GM18868 (cell line): ENCODE results near the gene CHD5.

Experiments
- ATAC-seq: cut with Tn5 transposase; IDR thresholded peaks from one replicate; pipeline ENCODE4 v1.9.1; 2021; ENCODE audit warnings: mild to moderate bottlenecking, moderate library complexity; ENCODE audit not compliant: unreplicated experiment

Gene CHD5

GRCh38 chr1:6154525-6155319 lies 25.4 kb downstream of the CHD5 start:
- ATAC-seq: no peak

GRCh38 chr1:6152882-6153281 lies 27.2 kb downstream of the CHD5 start:
- no peak for ATAC-seq

GRCh38 chr1:6152181-6152580 lies 27.9 kb downstream of the CHD5 start:
- ATAC-seq: no peak

GRCh38 chr1:6151291-6151822 lies 28.8 kb downstream of the CHD5 start:
- ATAC-seq: no peak

- no peak for ATAC-seq
These were observed 29.8 kb downstream of the CHD5 start for GRCh38 chr1:6150006-6150938.

- no peak for ATAC-seq
These were observed 30.5 kb downstream of the CHD5 start for GRCh38 chr1:6149597-6149996.

- ATAC-seq: no peak
These were observed 31.5 kb downstream of the CHD5 start for GRCh38 chr1:6148497-6149241.

DNA sequence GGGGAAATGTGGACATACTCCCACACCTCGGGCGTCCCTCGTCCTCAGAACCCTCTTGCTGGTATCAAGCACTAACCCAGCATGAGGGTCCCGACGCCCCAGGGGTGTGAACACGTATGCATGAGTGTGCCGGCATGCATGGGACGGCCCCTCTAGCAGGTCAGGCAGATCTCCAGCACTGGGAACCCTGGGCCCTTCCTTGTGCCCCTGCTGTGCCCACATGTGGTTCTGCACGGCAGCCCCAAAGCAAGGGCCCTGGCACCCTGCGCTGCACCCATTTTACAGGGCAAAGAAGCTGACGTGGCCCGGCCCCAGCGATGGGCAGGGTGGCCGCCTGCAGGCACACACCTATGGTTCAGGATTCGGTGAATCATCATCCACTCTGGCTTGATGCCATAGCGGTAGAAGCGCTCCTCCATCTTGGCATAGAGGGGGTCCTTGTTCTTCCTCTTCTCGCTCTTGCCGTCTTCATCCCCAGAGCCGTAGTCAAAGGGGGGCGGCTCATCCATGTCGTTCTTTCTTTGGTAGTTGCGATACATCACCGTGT lies 34.2 kb downstream of the CHD5 start:
- ATAC-seq: no peak

GRCh38 chr1:6145396-6145750 lies 34.7 kb downstream of the CHD5 start:
- no peak for ATAC-seq

- ATAC-seq: no peak
These were observed 35.3 kb downstream of the CHD5 start for GRCh38 chr1:6144647-6145395.

DNA sequence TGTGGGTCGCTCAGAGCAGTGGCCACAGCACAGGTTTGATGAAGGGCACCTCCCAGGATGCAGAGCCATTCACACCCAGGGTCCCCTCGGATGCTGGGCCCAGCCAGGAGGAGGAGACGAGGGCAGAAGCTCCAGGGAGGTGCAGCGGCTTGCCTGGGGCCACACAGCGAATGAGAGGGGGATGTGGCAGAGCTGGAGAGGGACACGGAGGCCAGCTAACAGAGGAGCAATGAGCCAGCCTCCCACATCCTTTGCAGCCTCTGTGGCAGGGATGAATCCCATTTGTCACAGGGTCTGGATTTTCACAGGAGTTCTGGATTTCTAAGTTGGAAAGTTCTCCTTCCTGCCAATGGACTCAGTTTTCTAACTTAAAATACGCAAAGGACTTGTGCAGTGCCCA lies 35.9 kb downstream of the CHD5 start:
- no peak for ATAC-seq

- ATAC-seq: no peak
These were observed 36.7 kb downstream of the CHD5 start for GRCh38 chr1:6143395-6143794.

DNA sequence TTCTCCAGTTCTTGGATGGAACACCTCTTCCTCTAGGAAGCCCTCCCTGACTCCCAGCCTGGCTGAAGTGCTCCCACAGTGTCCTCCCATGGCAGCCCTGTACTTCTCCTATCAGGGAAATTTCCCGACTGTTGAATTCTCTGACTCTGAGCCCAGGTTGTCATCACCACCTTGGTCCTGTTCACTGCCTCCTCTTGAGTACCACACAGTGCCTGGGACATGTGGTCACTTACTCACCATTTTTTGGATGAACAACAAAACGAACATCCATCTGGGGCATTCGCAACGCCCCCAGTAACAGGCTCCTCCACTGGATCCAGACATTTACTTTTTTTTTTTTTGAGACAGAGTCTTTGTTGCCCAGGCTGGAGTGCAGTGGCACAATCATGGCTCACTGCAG lies 37.4 kb downstream of the CHD5 start:
- no peak for ATAC-seq

DNA sequence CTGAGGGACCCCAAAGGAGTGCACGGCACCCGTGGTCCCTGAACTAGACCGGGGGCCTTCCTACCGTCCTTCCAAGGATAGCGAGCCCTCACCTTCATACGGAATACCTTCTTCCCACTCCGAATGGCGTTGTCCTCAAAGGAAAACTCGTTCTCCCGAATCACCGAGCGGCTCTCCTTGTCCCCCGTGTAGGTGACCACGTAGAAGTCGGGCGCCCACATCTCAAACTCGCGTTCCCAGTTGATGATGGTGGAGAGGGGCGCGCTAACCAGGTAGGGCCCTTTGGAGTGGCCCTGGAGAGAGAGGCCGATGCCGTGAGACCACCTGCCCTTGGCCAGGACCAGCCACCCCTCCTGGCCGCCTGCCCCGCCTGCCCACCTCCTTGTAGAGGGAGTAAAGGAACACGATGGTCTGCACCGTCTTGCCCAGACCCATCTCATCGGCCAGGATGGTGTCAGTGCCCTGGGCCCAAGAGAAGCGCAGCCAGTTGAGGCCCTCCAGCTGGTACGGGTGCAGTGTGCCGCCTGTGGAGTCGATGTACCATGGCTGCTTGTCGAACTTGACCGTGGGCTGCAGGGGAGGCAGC lies 38.0 kb downstream of the CHD5 start:
- no peak for ATAC-seq

DNA sequence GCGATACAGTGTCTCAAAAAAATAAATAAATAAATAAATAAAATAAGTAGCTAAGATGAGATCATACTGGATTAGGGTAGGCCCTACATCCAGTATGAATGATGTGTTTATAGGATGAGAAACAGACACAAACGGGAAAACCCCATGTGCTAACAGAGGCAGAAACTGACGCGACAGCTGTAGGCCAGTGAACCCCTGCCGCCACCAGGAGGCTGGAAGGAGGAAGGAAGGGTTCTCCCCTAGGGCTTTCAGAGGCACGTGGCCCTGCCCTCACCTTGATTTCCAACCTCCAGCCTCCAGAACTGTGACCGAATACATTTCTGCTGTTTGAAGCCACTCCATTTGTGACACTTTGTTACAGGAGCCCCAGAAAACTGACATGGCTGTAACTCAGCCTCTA lies 38.5 kb downstream of the CHD5 start:
- ATAC-seq: no peak

GRCh38 chr1:6140413-6140812 lies 39.7 kb downstream of the CHD5 start:
- ATAC-seq: no peak

DNA sequence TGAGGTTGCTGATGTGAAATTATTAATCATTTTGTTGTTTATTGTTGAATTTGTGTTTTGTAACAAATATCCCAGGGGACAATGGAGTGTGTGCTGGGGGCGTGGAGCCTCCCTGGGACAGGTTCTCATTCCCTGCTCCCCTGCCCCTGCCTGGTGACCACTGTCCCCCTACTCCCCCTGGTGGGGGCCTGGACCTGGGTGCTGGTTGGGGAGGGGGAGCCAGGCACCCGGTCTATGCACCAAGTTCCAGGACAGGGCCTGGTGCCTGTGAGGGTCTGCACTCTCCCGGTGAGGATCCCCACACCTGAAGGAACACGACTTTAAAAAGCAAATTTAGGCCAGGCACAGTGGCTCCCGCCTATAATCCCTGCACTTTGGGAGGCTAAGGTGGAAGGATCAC lies 42.4 kb downstream of the CHD5 start:
- no peak for ATAC-seq

GRCh38 chr1:6136516-6137220 lies 43.5 kb downstream of the CHD5 start:
- ATAC-seq: no peak
